HEK293T (cell line): ENCODE measurements around the gene ZDHHC17.

Experiments
- CTCF ChIA-PET: fragments of 350-600 bp; formaldehyde crosslinking; extraction: SDS; loops from one replicate; lab custom pipeline; 2021; ENCODE audit warnings: antibody characterized with exemption, inconsistent platforms; lab: Yijun Ruan, JAX
- POLR2A ChIA-PET: fragments of 350-600 bp; formaldehyde crosslinking; extraction: SDS; loops from one replicate; lab custom pipeline; 2020; ENCODE audit warnings: antibody characterized with exemption, inconsistent platforms; lab: Yijun Ruan, JAX
- DNase-seq: peaks from one replicate; pipeline ENCODE4 v3.0.0; 2012; ENCODE audit warnings: mixed read lengths; ENCODE audit errors: extremely low spot score
- ARNT ChIP-seq: fragments of 450-650 bp; IDR thresholded peaks from 2 replicates; pipeline ENCODE4 v1.6.1; 2017; ENCODE audit warnings: mild to moderate bottlenecking
- BHLHE40 ChIP-seq: fragments of 450-650 bp; IDR thresholded peaks from 2 replicates; pipeline ENCODE4 v1.6.1; 2016; ENCODE audit warnings: mild to moderate bottlenecking, moderate library complexity, borderline replicate concordance
- CTBP1 ChIP-seq: fragments of 450-650 bp; IDR thresholded peaks from 2 replicates; pipeline ENCODE4 v1.6.1; 2016; ENCODE audit warnings: borderline replicate concordance
- ELF4 ChIP-seq: fragments of 450-650 bp; IDR thresholded peaks from 2 replicates; pipeline ENCODE4 v1.6.1; 2017; ENCODE audit warnings: antibody characterized with exemption
- FOXA1 ChIP-seq: fragments of 450-650 bp; IDR thresholded peaks from 2 replicates; pipeline ENCODE4 v1.6.1; 2016; ENCODE audit warnings: mild to moderate bottlenecking
- FOXK2 ChIP-seq: fragments of 450-650 bp; IDR thresholded peaks from 2 replicates; pipeline ENCODE4 v1.6.1; 2016; ENCODE audit warnings: mild to moderate bottlenecking
- FOXM1 ChIP-seq: fragments of 450-650 bp; IDR thresholded peaks from 2 replicates; pipeline ENCODE4 v1.6.1; 2017; ENCODE audit warnings: mild to moderate bottlenecking, borderline replicate concordance
- HDGF ChIP-seq: fragments of 450-650 bp; IDR thresholded peaks from 2 replicates; pipeline ENCODE4 v1.6.1; 2017; ENCODE audit warnings: antibody characterized with exemption, borderline replicate concordance
- L3MBTL2 ChIP-seq: fragments of 450-650 bp; conservative IDR thresholded peaks from 2 replicates; pipeline ENCODE4 v1.6.1; 2016; ENCODE audit warnings: mild to moderate bottlenecking
- LEF1 ChIP-seq: fragments of 450-650 bp; IDR thresholded peaks from 2 replicates; pipeline ENCODE4 v1.6.1; 2017; ENCODE audit warnings: mild to moderate bottlenecking, borderline replicate concordance
- NFRKB ChIP-seq: fragments of 450-650 bp; IDR thresholded peaks from 2 replicates; pipeline ENCODE4 v1.6.1; 2016; ENCODE audit warnings: mild to moderate bottlenecking, moderate library complexity
- PKNOX1 ChIP-seq: fragments of 450-650 bp; IDR thresholded peaks from 2 replicates; pipeline ENCODE4 v1.6.1; 2016
- SP1 ChIP-seq: fragments of 450-650 bp; IDR thresholded peaks from 2 replicates; pipeline ENCODE4 v1.6.1; 2017
- SUZ12 ChIP-seq: fragments of 450-650 bp; IDR thresholded peaks from 2 replicates; pipeline ENCODE4 v1.6.1; 2016; ENCODE audit warnings: mild to moderate bottlenecking
- TARDBP ChIP-seq: fragments of 450-650 bp; IDR thresholded peaks from 2 replicates; pipeline ENCODE4 v1.6.1; 2016
- ZNF384 ChIP-seq: fragments of 450-650 bp; IDR thresholded peaks from 2 replicates; pipeline ENCODE4 v1.6.1; 2016

Gene ZDHHC17

DNA sequence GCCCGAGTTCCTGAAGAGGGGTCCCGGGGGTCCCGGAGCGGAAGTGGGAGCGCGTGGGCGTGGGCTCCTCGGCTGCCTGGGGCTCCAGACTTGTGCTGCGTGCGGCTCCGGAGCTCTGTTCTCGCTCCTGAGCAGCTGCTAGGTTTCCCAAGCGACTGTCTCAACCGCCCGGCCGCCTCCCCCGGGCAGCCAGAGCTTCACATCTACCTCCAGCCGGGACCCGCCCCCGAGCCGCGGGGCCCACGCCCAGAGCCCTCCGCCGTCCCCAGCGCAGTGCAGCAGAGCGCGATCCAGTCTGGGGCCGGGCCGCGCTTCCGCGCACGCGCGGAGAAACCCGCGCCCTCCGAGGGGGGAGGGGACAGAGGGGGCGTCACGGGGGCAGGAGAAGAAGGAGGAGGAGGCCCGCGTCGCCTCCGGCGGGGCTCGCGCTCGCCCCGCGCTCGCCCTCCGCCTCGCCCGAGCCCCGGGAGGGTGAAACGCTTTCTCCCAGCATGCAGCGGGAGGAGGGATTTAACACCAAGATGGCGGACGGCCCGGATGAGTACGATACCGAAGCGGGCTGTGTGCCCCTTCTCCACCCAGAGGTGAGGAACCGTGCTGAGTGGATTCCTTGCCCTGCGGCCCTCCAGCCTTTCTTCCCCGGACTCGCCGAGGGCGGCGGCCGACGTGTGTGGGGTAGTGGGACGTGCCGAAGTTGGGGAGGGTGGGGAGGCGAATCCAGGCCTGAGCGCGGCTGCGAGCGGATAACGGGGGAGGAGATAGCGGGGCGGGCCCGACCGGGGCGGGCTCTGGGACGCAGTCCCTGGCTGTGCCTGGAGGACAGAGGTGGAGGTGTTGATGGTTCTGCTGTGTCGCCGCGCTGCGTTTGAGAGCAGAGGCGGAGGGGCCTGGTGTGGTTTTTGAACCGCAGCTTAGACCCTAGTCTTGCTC lies at the start of gene ZDHHC17:
Gene ZDHHC17 (plus strand): TSS at position 370 of the 930 bp plus-strand sequence. CDS start 122 bp downstream, at position 492.
- DNase-seq: peak; percentile 91
- CTCF ChIA-PET: interaction anchor here (1.7 kb wide), 1 partner anchor 10 kb away, joined by 6 read pairs; no protein-coding TSS in a partner anchor
- TF ChIP-seq ELF4: 0 out of 2 replicates have a peak, but pooled peaks have one; percentile 14
- TF ChIP-seq FOXM1: no peak
- TF ChIP-seq L3MBTL2: 0 out of 2 replicates have a peak, but pooled peaks have one; percentile 14
- POLR2A ChIA-PET: interaction anchor here (0.6 to 1.3 kb wide), 7 partner anchors 8 to 204 kb away, joined by 3 to 8 read pairs (median 4); partner anchors contain the start of gene OSBPL8

DNA sequence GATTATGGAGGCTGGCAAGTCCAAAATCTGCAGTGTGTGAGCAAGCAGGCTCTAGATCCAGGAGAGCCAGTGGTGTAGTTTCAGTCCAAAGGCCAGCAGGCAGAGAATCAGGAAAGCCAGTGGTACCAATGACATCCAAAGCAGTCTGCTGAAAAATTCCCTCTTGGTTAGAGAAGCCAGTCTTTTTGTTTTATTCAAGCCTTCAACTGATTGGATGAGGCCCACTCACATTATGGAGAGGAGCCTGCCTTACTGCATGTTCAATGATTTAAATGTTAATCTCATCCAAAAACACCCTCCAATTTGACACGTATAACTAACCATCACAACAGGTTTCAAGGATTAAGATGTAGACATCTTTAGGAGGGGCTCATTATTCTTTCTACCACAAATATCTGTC lies 49.5 kb upstream of the ZDHHC17 start:
- TF ChIP-seq ARNT (no peak), ELF4 (no peak), NFRKB (no peak), FOXK2 (no peak), CTBP1 (no peak), LEF1 (no peak), SP1 (no peak), L3MBTL2 (no peak), FOXM1 (no peak), BHLHE40 (no peak), SUZ12 (no peak), PKNOX1 (no peak), ZNF384 (no peak), HDGF (no peak), FOXA1 (no peak), TARDBP (no peak)
- ChIA-PET POLR2A (no interaction called here), CTCF (no interaction called here)
- DNase-seq: no peak

GRCh38 chr12:76714861-76715260 lies 49.1 kb upstream of the ZDHHC17 start:
- DNase-seq: no peak
- ChIA-PET CTCF (no interaction called here), POLR2A (no interaction called here)
- no peak for TF ChIP-seq PKNOX1
- TF ChIP-seq SUZ12: no peak
- TF ChIP-seq ARNT: no peak
- TF ChIP-seq LEF1: no peak
- TF ChIP-seq NFRKB: no peak
- no peak for TF ChIP-seq BHLHE40
- TF ChIP-seq ZNF384: no peak
- TF ChIP-seq SP1: no peak
- no peak for TF ChIP-seq FOXA1
- no peak for TF ChIP-seq L3MBTL2

GRCh38 chr12:76715332-76715731 lies 48.6 kb upstream of the ZDHHC17 start:
- TF ChIP-seq PKNOX1: no peak
- no peak for TF ChIP-seq CTBP1
- TF ChIP-seq LEF1: no peak
- TF ChIP-seq ELF4: no peak
- TF ChIP-seq FOXA1: no peak
- TF ChIP-seq ZNF384: no peak
- TF ChIP-seq NFRKB: no peak
- TF ChIP-seq HDGF: no peak
- TF ChIP-seq L3MBTL2: no peak
- no peak for TF ChIP-seq FOXM1
- TF ChIP-seq FOXK2: no peak
- no peak for TF ChIP-seq BHLHE40
- no peak for TF ChIP-seq TARDBP
- TF ChIP-seq ARNT: no peak
- TF ChIP-seq SUZ12: no peak
- TF ChIP-seq SP1: no peak
- no peak for DNase-seq
- ChIA-PET POLR2A (no interaction called here), CTCF (no interaction called here)

DNA sequence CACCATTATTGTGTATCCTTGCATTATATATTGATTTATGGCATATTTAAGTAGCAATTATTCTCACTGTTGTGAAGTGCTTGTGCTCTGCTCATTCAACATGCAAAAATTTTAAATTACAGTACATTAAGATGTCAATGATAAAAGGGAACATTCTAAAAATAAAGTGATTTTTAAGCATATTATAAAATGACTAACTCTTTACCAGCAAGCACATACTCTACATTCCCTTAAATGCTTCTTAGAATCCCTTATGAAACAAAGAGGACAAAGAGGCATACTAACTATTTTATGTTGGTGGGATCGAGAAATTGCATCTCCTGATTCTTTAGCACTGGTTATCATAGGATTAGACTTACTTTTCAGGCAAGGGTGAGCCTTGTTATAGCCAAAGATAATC lies 46.6 kb upstream of the ZDHHC17 start:
- CTCF ChIA-PET: no interaction called here
- POLR2A ChIA-PET: no interaction called here
- no peak for DNase-seq
- TF ChIP-seq TARDBP (no peak), FOXM1 (no peak), NFRKB (no peak), CTBP1 (no peak), ELF4 (no peak), FOXK2 (no peak), SP1 (no peak), FOXA1 (no peak), HDGF (no peak), LEF1 (no peak), L3MBTL2 (no peak), ZNF384 (no peak), BHLHE40 (no peak), SUZ12 (no peak), PKNOX1 (no peak), ARNT (no peak)
